Sigmoid colon (tissue), 7 donors: ENCODE measurements around the gene ACO2. TPM values are rescaled to one million over a fixed set of nuclear protein-coding genes. Genes with fewer than 3 reads are reported as not detected.

Experiments
- DNase-seq: peaks from one replicate; pipeline ENCODE4 v3.0.0-alpha.2; 2019
- H3K27ac ChIP-seq, 4 donors: fragments of 200-600 bp; sonication (generic); one replicate each; pipeline ENCODE4 v1.5.1; 2016 to 2019; ENCODE audit warnings: mild to moderate bottlenecking in 1 of 4
- H3K27me3 ChIP-seq, 3 donors: fragments of 200-600 bp; sonication (generic); one replicate each; pipeline ENCODE4 v1.5.1; 2019; ENCODE audit warnings: mild to moderate bottlenecking in 1 of 3
- H3K36me3 ChIP-seq, 4 donors: fragments of 200-600 bp; sonication (generic); one replicate each; pipeline ENCODE4 v1.5.1; 2016 to 2019
- H3K4me1 ChIP-seq, 4 donors: fragments of 200-600 bp; sonication (generic); one replicate each; pipeline ENCODE4 v1.5.1; 2017 to 2019
- H3K4me3 ChIP-seq, 4 donors: fragments of 200-600 bp; sonication (generic); one replicate each; pipeline ENCODE4 v1.5.1; 2017 to 2019; ENCODE audit warnings: mild to moderate bottlenecking in 2 of 4, moderate library complexity in 1 of 4
- H3K9me3 ChIP-seq, 4 donors: fragments of 200-600 bp in 3 of 4; sonication (generic) in 3 of 4; one replicate each; pipeline versions ENCODE4 v1.5.1 to v1.6.1; 2013 to 2019
- CTCF ChIP-seq, 4 experiments: fragments of 450-650 bp in 3 of 4; fragments of 200-600 bp in 1 of 4; IDR thresholded peaks; one replicate each; pipeline ENCODE4 v1.5.1; 2016 to 2019; ENCODE audit warnings: antibody characterized with exemption in 4 of 4, mild to moderate bottlenecking in 3 of 4, moderate library complexity in 2 of 4
- EP300 ChIP-seq, 4 donors: sonication (generic); formaldehyde crosslinking; IDR thresholded peaks; one replicate each; pipeline ENCODE4 v1.6.1; 2017; ENCODE audit warnings: antibody characterized with exemption in 4 of 4
- POLR2A ChIP-seq, 2 donors: fragments of 450-650 bp; IDR thresholded peaks; one replicate each; pipeline ENCODE4 v1.6.1; 2016; ENCODE audit warnings: antibody characterized with exemption in 2 of 2, mild to moderate bottlenecking in 2 of 2, moderate library complexity in 2 of 2
- POLR2AphosphoS5 ChIP-seq, 4 donors: sonication (generic); formaldehyde crosslinking; IDR thresholded peaks; one replicate each; pipeline ENCODE4 v1.6.1; 2017; ENCODE audit warnings: antibody characterized with exemption in 4 of 4
- WGBS, 2 donors: extraction: QIAGEN DNeasy Blood & Tissue Kit; methylation state at CpG; one replicate each; pipeline ENCODE4 v1.1.7; 2013; 5-methylcytosine and 5-hydroxymethylcytosine counted together
- intact Hi-C: fragments of 100-400 bp; cut with DNase I; formaldehyde crosslinking; loops from one replicate; pipeline ENCODE4 v1.15.1; 2023
- polyA plus RNA-seq, 3 donors: library from polyadenylated mRNA; stranded (reverse); fragments of 200-250 nt; gene quantifications; one replicate each; pipeline ENCODE4 v1.2.3, GENCODE V29; 2013
- total RNA-seq, 4 donors: library from RNA; depleted of rRNA; stranded (reverse); fragments of >200 nt; gene quantifications; one replicate each; pipeline ENCODE4 v1.1.0, GENCODE V29; 2016
- donor health status: healthy with polysubstance abuse.
- donor health status: Bipolar disorder and iron deficiency.
- donor health status: healthy.

The ACO2 gene
- total and polyA plus RNA-seq, 7 donors: 67.3 to 157 (median 90.3) TPM

GRCh38 chr22:41550952-41551491 is 82.1 kb downstream of the ACO2 start:
- Histone ChIP-seq H3K36me3 (no peaks in the 10 kb centered on the region), H3K4me1 (no peaks in the 10 kb centered on the region), H3K4me3 (no peak overlapping the region), H3K9me3 (no peaks in the 10 kb centered on the region), H3K27me3 (no peaks in the 10 kb centered on the region), H3K27ac (no peak overlapping the region)
- TF ChIP-seq EP300 (IDR thresholded peaks at IDR 0.05): no peak
- TF ChIP-seq POLR2AphosphoS5 (IDR thresholded peaks at IDR 0.05): no peak
- no peak for TF ChIP-seq CTCF (IDR thresholded peaks at IDR 0.05)
- no peak for TF ChIP-seq POLR2A (IDR thresholded peaks at IDR 0.05)
- intact Hi-C loops: no loop called here
- DNase-seq: no peak
- WGBS, 2 donors: 87 to 88% methylated on average over 12 of the region's 12 CpGs

- intact Hi-C loops: no loop called here
- Histone ChIP-seq H3K4me3 (no peak overlapping the region), H3K9me3 (no peaks in the 10 kb centered on the region), H3K4me1 (peaks cover 0 to 7% (median 5%) of the 10 kb centered on the region in 4 donors), H3K27ac (peak overlapping the region in 2 of 4 donors; percentile 4 to 27), H3K36me3 (no peaks in the 10 kb centered on the region), H3K27me3 (no peaks in the 10 kb centered on the region)
- no peak for DNase-seq
- WGBS, 2 donors: 68 to 79% methylated on average over 11 of the region's 11 CpGs
- TF ChIP-seq POLR2AphosphoS5 (IDR thresholded peaks at IDR 0.05): no peak
- no peak for TF ChIP-seq EP300 (IDR thresholded peaks at IDR 0.05)
- TF ChIP-seq POLR2A (IDR thresholded peaks at IDR 0.05): no peak
- no peak for TF ChIP-seq CTCF (IDR thresholded peaks at IDR 0.05)
These were observed 83.1 kb downstream of the ACO2 start for GRCh38 chr22:41551877-41552582.

GRCh38 chr22:41555325-41555982 is 86.5 kb downstream of the ACO2 start:
- H3K4me3 ChIP-seq: no peak overlapping the region
- peaks cover 0 to 25% (median 22%) of the 10 kb centered on the region in 4 donors for H3K4me1 ChIP-seq
- TF ChIP-seq POLR2AphosphoS5 (IDR thresholded peaks at IDR 0.05) (no peak), EP300 (IDR thresholded peaks at IDR 0.05) (no peak), POLR2A (IDR thresholded peaks at IDR 0.05) (no peak), CTCF (IDR thresholded peaks at IDR 0.05) (no peak)
- H3K9me3 ChIP-seq: no peaks in the 10 kb centered on the region
- H3K36me3 ChIP-seq: no peaks in the 10 kb centered on the region
- no peaks in the 10 kb centered on the region for H3K27me3 ChIP-seq
- no peak for DNase-seq
- WGBS, 2 donors: 82 to 87% methylated on average over 7 of the region's 7 CpGs
- H3K27ac ChIP-seq: no peak overlapping the region
- intact Hi-C loops: no loop called here

GRCh38 chr22:41556561-41556960 is 87.6 kb downstream of the ACO2 start:
- H3K27ac ChIP-seq: peak overlapping the region; percentile 54 to 73 (median 64)
- WGBS, 2 donors: 86 to 91% methylated on average over 10 of the region's 10 CpGs
- DNase-seq: no peak

More at GRCh38 chr22:41556561-41556960, 87.6 kb downstream of the ACO2 start:
- no peaks in the 10 kb centered on the region for H3K36me3 ChIP-seq
- H3K9me3 ChIP-seq: no peaks in the 10 kb centered on the region
- H3K4me3 ChIP-seq: no peak overlapping the region
- no peaks in the 10 kb centered on the region for H3K27me3 ChIP-seq
- no peak for TF ChIP-seq POLR2AphosphoS5 (IDR thresholded peaks at IDR 0.05)
- TF ChIP-seq POLR2A (IDR thresholded peaks at IDR 0.05): no peak
- TF ChIP-seq EP300 (IDR thresholded peaks at IDR 0.05): no peak
- TF ChIP-seq CTCF (IDR thresholded peaks at IDR 0.05): no peak
- H3K4me1 ChIP-seq: peaks cover 0 to 34% (median 28%) of the 10 kb centered on the region in 4 donors
- intact Hi-C loops: no loop called here
